Stimulated activated CD4-positive, alpha-beta T cell treated with anti-CD3 and anti-CD28 coated beads, Interleukin-1b, Interleukin-23, amount 100 ng/mL, for 24 hours (primary cell): Measurements from ENCODE around the gene COX7A1.

Experiments used
- DNase-seq, 4 experiments: peaks; one replicate each; pipeline ENCODE4 v3.0.0-alpha.2; 2020; ENCODE audit warnings: low read depth in 4 of 4, low spot score in 1 of 4

COX7A1 gene

DNA sequence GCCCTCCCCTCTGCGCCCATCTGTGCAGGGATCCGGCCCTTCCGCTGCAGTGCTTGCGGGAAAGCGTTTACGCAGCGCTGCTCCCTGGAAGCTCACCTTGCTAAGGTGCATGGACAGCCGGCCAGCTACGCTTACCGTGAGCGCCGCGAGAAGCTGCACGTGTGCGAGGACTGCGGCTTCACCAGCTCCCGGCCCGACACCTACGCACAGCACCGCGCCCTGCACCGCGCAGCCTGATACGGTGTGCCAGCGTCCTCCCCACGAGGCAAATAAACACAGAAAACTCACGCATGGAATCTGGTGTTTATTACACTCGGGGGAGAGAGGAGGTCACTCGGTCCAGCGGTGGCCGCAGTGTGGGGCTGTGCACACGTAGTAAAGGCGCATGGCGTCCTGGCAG lies 38.8 kb downstream of the COX7A1 start:
- no peak for DNase-seq

DNA sequence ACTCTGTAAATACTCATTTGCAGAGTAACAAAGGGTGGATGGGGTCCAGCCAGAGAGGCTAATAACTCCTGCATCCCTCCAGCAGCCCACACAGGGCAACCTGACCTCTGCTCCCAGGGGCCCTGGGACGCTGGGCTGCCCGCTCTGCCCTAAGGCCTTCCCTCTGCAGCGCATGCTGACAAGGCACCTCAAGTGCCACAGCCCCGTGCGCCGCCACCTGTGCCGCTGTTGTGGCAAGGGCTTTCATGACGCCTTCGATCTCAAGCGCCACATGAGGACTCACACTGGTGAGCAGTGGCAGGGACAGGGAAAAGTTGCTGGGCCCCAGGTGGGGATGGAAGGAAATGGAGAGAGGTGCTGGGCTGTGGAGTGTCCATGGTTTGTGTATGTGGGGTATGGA lies 39.6 kb downstream of the COX7A1 start:
- no peak for DNase-seq

DNA sequence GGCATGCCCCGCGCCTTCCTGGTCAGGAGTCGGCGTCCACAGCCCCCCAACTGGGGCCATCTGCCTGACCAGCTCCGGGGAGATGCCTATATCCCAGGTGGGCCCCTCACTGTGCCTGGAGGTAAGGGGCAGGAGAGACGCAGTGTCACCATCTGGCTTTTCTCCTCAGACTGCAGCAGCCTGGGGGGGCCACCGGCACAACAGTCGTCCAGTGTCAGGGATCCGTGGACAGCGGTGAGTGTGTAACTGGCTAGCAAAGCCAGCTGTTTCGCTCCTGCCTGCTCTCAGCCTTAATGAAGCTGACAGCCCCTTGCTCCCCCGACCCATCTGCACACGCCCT lies 41.1 kb downstream of the COX7A1 start:
- DNase-seq = no peak

DNA sequence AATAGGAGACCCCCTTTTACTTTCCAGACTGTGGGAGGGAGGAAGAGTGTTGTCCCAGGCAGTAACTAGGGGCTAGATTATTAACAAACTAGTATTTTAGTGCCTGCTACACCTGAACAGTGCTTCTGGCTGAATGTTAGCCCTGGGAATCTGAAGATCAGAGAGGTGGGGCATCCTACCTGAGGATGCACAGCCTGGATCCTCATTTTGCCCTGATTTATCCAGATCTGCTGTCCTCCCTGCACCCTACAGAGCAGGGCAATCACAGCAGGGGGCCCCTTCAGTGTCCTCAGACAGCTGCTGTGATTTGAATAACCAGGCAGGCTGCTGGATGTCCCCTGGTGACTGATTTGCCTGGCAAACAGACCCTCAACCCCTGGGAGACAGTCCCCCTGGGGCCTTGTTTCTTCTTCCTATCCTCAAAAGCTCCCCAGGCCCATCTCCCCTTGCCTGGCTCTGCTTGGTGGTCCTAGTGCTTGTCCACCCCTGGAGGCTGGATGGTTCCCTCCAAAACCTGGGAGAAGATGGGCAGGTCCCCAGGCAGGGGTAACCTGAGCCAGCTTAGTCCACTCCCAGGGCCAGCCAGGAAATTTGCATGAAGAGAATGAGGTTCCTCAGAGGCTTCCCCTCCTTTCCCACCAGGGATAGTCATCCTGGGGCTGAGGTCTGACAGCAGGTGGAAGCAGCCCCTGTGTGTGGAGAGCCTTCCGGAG lies 41.6 kb downstream of the COX7A1 start, which contains the start of gene OVOL3:
TSS of gene OVOL3 (plus strand) at position 657 of the 713 bp plus-strand sequence. CDS start 60 bp downstream, outside the sequence.
- no peak for DNase-seq

DNA sequence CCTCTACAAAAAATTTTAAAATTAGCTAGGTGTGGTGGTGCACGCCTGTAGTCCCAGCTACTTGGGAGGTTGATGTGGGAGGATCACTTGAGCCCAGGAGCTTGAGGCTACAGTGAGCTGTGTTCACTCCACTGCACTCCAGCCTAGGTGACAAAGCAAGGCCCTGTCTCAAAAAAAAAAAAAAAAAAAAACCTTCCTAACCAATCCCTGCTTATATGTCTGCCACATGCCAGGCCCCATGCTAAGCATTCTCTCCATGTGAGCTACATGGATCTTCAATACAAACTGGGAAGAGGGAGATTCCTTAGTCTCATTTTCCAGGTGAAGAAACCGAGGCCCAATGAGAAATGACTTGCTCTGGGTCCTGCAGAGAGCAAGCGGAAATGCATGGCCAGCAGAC lies 43.6 kb downstream of the COX7A1 start:
- DNase-seq = no peak

DNA sequence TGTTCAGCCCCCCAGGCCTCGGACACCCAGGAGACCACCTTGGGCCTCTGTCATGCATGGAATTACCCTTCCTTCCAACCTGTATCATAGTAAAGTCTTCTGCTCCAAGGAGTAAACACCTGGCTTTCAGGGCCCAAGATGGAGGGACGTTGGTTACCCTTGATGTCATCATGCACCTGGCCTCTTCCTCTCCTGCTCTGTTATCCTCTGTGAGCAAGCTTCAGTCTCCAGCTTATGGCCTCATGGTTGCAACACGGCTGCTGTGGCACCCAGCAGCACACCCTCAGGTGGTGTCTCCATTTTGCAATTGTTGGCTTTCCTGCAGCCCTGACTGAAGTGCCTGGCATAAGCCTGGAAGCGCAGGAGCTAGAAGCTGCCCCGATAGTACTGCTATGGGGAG lies 45.3 kb downstream of the COX7A1 start:
- no peak for DNase-seq

DNA sequence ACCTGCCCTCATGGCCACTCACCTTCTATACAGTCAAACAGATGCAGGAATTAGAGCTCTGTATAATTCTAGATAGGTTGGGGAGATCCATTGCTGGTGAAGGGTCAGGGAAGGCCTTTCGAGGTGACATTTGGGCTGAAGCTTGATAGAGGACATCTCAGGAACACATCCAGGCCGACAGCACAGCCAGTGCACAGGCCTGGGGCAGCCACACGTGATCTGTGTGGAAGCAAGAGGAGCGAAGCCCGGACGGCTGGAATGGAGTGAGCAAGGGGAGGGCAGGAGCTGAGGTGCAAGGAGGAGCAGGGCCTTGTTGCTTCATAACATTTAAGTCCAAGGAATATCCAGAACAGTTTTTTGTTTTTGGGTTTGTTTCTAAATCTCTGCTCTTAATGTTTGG lies 45.8 kb downstream of the COX7A1 start:
- no peak for DNase-seq

DNA sequence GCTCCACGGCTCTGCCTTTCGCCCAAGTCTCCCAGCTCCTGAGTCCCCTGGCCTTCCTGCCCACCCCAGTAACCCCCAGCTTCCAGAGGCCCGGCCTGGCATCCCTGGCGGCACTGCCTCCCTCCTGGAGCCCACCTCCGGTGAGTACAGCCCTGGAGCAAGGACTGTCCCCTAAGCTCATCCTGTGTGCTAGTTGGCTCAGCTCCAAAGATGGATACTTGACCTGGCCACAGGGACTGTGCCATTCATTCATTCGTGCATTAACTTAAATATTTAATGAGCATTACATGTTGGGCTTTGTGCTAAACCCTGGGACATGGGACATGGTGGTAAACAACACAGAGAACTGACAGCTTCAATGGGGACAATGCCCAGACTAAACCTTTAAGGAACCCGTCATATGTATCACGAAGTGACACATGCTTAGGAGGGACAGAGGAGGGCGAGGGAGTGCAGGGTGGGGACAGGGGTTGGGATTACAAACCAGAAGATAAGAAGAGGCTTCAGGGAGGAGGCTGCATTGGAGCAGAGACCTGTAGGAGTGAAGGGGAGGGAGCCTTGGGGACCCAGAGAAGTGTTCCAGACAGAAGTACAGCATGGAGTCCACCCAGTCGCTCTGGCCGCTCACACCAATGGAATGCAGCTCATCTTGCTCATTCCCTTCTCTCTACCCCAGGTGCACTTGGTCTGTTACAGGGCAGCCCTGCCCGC lies 48.2 kb downstream of the COX7A1 start:
- no peak for DNase-seq

DNA sequence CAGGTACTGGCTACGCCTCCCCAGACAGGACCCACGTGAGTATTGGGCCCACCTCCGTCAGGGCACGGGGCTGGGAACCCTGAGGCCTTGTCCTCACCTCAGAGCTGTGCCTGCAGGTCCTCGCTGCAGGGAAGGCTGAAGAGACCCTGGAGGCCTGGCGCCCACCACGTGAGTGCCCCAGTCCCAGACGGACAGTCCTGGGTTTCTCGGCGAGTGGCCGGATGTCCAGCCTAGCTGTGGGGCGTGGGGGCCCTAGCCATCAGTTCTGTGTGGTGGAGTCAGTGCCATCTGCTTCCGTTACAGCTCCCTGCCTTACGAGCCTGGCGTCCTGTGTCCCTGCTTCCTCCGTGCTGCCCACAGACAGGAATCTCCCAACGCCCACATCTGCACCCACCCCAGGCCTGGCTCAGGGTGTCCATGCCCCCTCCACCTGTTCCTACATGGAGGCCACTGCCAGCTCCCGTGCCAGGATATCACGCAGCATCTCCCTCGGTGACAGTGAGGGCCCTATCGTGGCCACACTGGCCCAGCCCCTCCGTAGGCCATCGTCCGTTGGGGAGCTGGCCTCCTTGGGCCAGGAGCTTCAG lies 49.1 kb downstream of the COX7A1 start:
- no peak for DNase-seq

DNA sequence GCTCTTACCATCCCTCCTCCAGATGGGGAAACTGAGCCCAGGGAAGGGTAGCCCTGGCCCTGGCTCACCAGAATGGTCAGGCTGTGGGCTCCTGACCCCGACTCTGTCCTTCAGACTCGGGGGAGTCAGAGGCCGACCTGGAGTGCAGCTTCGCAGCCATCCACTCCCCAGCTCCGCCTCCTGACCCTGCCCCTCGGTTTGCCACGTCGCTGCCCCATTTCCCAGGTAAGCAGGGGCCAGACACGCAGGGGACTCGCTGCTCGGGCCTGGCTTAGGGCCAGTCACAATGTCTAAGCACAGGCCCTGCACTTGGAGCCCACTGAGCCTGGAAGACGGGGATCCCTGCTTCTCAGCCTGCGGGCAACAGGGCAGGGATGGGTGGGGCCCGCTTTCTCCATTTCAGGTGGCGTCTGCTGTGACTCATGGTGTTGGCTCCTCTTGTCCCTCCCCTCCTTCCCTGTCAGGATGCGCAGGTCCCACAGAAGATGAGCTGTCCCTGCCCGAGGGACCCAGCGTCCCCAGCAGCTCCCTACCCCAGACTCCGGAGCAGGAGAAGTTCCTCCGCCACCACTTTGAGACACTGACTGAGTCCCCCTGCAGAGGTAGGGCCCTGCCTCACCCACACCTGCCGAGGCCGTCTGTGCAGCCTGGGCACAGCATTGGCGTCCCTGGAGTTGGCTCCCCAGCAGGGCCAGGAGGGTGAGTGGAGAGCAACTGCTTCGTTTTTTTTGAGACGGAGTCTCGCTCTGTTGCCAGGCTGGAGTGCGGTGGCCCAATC lies 50.5 kb downstream of the COX7A1 start:
- no peak for DNase-seq
